RWPE1 (cell line): ENCODE measurements around the gene AP3B2.
A peak's percentile ranks its signal among the peaks of the same experiment; 100 is the strongest.

ENCODE experiments used
- CTCF ChIA-PET: fragments of 350-600 bp; sonication (Branson Sonifier 250); formaldehyde crosslinking; extraction: SDS; loops from one replicate; lab custom pipeline; 2021; lab: Yijun Ruan, JAX
- POLR2A ChIA-PET: fragments of 400-600 bp; formaldehyde crosslinking; extraction: SDS; loops from one replicate; lab custom pipeline; 2020; ENCODE audit warnings: antibody characterized with exemption; ENCODE audit not compliant: low non-redundant PET; lab: Yijun Ruan, JAX
- DNase-seq: peaks from one replicate; pipeline ENCODE4 v3.0.0; 2012; ENCODE audit warnings: low spot score
- H3K27ac ChIP-seq: fragments of 450-650 bp; 2 replicates; pipeline ENCODE4 v1.5.1; 2017
- CTCF ChIP-seq: fragments of 450-650 bp; conservative IDR thresholded peaks from 2 replicates; pipeline ENCODE4 v1.5.1; 2017; ENCODE audit warnings: low read depth, mild to moderate bottlenecking

Gene AP3B2

GRCh38 chr15:82681371-82681770, 28.3 kb downstream of the AP3B2 start:
- POLR2A ChIA-PET = interaction anchor here (0.9 kb wide), 1 partner anchor 15 kb away, joined by 4 read pairs; no protein-coding TSS in a partner anchor
- no peak for DNase-seq
- CTCF ChIA-PET = interaction anchor here (0.5 kb wide), 1 partner anchor 129 kb away, joined by 3 read pairs; no protein-coding TSS in a partner anchor
- H3K27ac ChIP-seq = no peak overlapping the region
- TF ChIP-seq CTCF = no peak

- ChIA-PET CTCF (interaction anchor here (0.6 kb wide), 1 partner anchor 136 kb away, joined by 3 read pairs; no protein-coding TSS in a partner anchor), POLR2A (interaction anchor here (0.9 kb wide), 1 partner anchor 16 kb away, joined by 4 read pairs; no protein-coding TSS in a partner anchor)
- DNase-seq = peak; percentile 88
- TF ChIP-seq CTCF = peak; percentile 35; the same call in 1 of the 2 replicates
- H3K27ac ChIP-seq = no peak overlapping the region
Observed at GRCh38 chr15:82680200-82681102, 29.2 kb downstream of the AP3B2 start.

GRCh38 chr15:82679626-82680199, 30.0 kb downstream of the AP3B2 start:
- H3K27ac ChIP-seq = no peak overlapping the region
- TF ChIP-seq CTCF = no peak
- no peak for DNase-seq
- ChIA-PET POLR2A (no interaction called here), CTCF (interaction anchor here (0.6 kb wide), 1 partner anchor 135 kb away, joined by 3 read pairs; no protein-coding TSS in a partner anchor)

GRCh38 chr15:82677720-82678323, 31.9 kb downstream of the AP3B2 start:
- H3K27ac ChIP-seq = no peak overlapping the region
- TF ChIP-seq CTCF = no peak
- CTCF ChIA-PET = no interaction called here
- POLR2A ChIA-PET = no interaction called here
- no peak for DNase-seq

- ChIA-PET POLR2A (no interaction called here), CTCF (no interaction called here)
- DNase-seq = no peak
- H3K27ac ChIP-seq = no peak overlapping the region
- TF ChIP-seq CTCF = no peak
Observed at GRCh38 chr15:82674873-82675272, 34.8 kb downstream of the AP3B2 start.

- CTCF ChIA-PET = no interaction called here
- no peak for TF ChIP-seq CTCF
- no peak for DNase-seq
- POLR2A ChIA-PET = no interaction called here
- no peak overlapping the region for H3K27ac ChIP-seq
Observed at GRCh38 chr15:82670699-82671098, 39.0 kb downstream of the AP3B2 start.
